Bronchial epithelial cell (primary cell): ENCODE measurements around the gene IRF3. TPM values are rescaled to one million over a fixed set of nuclear protein-coding genes. Genes with fewer than 3 reads are reported as not detected.

Source experiments
- DNase-seq: peaks from one replicate; pipeline ENCODE4 v3.0.0-alpha.2; 2010; ENCODE audit warnings: low read depth
- FAIRE-seq: peaks from 2 replicates; lab custom pipeline; 2011; peaks lifted over from hg19 to GRCh38; lab: Jason Lieb, UNC
- H3K27me3 ChIP-seq: 2 replicates; pipeline ENCODE4 v1.5.1; 2011; ENCODE audit warnings: low read length; ENCODE audit not compliant: control insufficient read depth, insufficient read depth
- H3K36me3 ChIP-seq: 2 replicates; pipeline ENCODE4 v1.5.1; 2011; ENCODE audit warnings: low read length; ENCODE audit not compliant: control insufficient read depth, insufficient read depth
- H3K4me3 ChIP-seq: 2 replicates; pipeline ENCODE4 v1.5.1; 2011; ENCODE audit warnings: mild to moderate bottlenecking, low read depth, low read length, control low read depth
- total RNA-seq: library from RNA; depleted of rRNA; stranded (reverse); fragments of >200 nt; gene quantifications from 2 replicates; pipeline ENCODE4 v1.2.1, GENCODE V29; 2014
- TF ChIP-seq, protein P1 (sequence below): IDR thresholded peaks from 2 replicates; pipeline ENCODE4 v1.5.1; 2011; ENCODE audit warnings: mild to moderate bottlenecking, moderate library complexity, low read length, control low read depth, inconsistent platforms; ENCODE audit not compliant: insufficient read depth, severe bottlenecking

IRF3 gene
- total RNA-seq, 1 donor from 2014 or later, result 128 TPM

GRCh38 chr19:49658566-49659442, 6.9 kb downstream of the IRF3 start:
- peaks cover 55% of the 10 kb centered on the region for H3K36me3 ChIP-seq
- no peak for FAIRE-seq
- TF ChIP-seq, protein P1, sequence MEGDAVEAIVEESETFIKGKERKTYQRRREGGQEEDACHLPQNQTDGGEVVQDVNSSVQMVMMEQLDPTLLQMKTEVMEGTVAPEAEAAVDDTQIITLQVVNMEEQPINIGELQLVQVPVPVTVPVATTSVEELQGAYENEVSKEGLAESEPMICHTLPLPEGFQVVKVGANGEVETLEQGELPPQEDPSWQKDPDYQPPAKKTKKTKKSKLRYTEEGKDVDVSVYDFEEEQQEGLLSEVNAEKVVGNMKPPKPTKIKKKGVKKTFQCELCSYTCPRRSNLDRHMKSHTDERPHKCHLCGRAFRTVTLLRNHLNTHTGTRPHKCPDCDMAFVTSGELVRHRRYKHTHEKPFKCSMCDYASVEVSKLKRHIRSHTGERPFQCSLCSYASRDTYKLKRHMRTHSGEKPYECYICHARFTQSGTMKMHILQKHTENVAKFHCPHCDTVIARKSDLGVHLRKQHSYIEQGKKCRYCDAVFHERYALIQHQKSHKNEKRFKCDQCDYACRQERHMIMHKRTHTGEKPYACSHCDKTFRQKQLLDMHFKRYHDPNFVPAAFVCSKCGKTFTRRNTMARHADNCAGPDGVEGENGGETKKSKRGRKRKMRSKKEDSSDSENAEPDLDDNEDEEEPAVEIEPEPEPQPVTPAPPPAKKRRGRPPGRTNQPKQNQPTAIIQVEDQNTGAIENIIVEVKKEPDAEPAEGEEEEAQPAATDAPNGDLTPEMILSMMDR, result no peak

DNA sequence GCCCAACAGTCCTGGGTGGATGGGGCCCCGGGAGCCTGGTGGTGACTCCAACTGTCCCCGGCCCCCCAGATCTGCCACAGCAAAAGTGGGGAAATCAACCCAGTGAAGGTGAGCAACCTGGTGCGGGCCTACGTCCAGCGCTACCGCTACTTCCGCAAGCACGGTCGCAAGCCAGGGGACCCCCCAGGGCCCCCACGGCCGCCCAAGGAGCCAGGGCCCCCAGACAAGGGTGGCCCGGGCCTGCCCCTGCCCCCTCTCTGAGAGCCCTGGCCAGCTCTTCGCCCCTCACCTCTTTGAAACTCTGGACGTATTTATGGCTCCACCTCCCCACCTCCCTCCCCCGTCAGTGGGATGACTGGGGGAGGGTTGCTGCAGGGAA, 7.5 kb downstream of the IRF3 start:
- H3K36me3 ChIP-seq, result peaks cover 53% of the 10 kb centered on the region
- no peaks in the 10 kb centered on the region for H3K27me3 ChIP-seq
- H3K4me3 ChIP-seq, result no peak overlapping the region
- DNase-seq, result no peak
- no peak for FAIRE-seq
- TF ChIP-seq, protein P1, result no peak

More at GRCh38 chr19:49658566-49659442, 6.9 kb downstream of the IRF3 start:
- Histone ChIP-seq H3K4me3 (no peak overlapping the region), H3K27me3 (no peaks in the 10 kb centered on the region)
- no peak for DNase-seq

DNA sequence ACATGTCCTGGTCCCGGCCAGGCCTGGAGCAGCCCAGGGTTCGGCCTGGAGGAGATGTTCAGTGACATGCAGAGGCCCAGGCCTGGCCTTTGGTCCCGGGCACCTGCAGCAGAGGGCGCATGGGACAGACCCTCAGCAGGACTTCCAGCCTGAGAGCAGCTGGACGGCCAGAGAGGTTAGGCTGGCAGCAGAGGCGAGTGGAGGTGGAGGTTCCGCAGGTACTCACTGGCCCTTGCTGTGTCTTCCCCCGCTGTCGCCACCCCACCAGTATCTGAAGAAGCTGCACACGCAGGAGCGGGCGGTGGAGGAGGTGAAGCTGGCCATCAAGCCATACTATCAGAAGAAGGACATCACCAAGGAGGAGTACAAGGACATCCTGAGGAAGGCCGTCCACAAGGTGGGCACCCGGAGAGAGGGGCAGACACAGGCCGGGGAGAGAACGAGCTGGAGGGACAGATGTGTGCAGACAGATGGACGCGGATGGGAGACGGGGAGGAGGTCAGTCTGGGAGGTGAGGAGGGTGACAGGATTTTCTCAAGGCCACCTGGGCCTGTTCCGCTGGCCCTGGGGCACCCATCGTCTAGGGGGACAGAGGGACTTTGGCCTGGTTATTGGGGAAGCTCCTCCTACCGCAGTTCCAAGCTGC, 8.0 kb downstream of the IRF3 start:
- Histone ChIP-seq H3K36me3 (peaks cover 54% of the 10 kb centered on the region), H3K4me3 (no peak overlapping the region), H3K27me3 (no peaks in the 10 kb centered on the region)
- TF ChIP-seq, protein P1, result no peak
- FAIRE-seq, result no peak
- no peak for DNase-seq

GRCh38 chr19:49656456-49657109, 9.1 kb downstream of the IRF3 start:
- H3K4me3 ChIP-seq, result no peak overlapping the region
- FAIRE-seq (no peak), DNase-seq (no peak)
- H3K36me3 ChIP-seq, result peaks cover 49% of the 10 kb centered on the region
- TF ChIP-seq, protein P1, result no peak
- H3K27me3 ChIP-seq, result no peaks in the 10 kb centered on the region

DNA sequence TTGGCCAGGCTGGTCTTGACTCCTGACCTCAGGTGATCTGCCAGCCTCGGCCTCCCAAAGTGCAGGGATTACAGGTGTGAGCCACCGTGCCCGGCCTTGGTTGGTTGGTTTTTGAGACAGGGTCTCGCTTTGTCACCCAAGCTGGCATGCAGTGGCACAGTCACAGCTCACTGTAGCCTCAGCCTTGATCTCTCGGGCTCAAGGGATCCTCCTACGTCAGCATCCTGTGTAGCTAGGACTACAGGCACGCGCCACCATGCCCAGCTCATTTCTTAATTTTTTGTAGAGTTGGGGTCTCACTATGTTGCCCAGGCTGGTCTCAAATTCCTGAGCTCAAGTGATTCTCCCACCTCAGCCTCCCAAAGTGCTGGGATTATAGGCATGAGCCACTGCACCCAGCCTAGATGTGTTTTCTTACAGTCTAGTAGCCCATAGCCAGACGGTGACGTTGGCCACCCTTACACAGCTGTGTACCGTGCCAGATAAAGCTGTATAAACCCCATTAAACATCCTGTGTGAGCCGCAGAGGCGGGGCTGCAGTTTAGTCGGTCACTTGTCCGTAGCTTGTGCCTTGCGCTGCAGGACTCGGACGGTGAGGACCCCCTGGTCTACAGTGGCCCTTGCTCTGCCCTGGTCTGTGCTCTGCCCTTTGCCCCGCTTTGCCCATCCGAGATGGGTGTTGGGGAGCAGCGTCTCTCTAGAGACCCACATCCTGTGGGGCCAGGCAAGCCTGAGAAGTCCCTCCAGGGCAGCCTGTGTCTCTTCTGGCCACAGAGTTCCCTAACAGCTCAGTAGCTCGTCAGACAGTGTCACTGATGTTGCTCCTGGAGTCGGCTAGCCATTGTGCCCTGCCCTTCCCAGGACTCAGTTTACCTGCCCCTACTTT, 9.8 kb downstream of the IRF3 start:
- Histone ChIP-seq H3K27me3 (no peaks in the 10 kb centered on the region), H3K4me3 (no peak overlapping the region), H3K36me3 (peaks cover 49% of the 10 kb centered on the region)
- DNase-seq (no peak), FAIRE-seq (no peak)
- TF ChIP-seq, protein P1, result no peak
